ENCODE measurements around the gene DIDO1.
"Not testable (repeated sequence)": the region's sequence is repeated elsewhere in the genome, so short reads cannot be mapped to it uniquely, and the experiment has no call there.

The DIDO1 gene

DNA sequence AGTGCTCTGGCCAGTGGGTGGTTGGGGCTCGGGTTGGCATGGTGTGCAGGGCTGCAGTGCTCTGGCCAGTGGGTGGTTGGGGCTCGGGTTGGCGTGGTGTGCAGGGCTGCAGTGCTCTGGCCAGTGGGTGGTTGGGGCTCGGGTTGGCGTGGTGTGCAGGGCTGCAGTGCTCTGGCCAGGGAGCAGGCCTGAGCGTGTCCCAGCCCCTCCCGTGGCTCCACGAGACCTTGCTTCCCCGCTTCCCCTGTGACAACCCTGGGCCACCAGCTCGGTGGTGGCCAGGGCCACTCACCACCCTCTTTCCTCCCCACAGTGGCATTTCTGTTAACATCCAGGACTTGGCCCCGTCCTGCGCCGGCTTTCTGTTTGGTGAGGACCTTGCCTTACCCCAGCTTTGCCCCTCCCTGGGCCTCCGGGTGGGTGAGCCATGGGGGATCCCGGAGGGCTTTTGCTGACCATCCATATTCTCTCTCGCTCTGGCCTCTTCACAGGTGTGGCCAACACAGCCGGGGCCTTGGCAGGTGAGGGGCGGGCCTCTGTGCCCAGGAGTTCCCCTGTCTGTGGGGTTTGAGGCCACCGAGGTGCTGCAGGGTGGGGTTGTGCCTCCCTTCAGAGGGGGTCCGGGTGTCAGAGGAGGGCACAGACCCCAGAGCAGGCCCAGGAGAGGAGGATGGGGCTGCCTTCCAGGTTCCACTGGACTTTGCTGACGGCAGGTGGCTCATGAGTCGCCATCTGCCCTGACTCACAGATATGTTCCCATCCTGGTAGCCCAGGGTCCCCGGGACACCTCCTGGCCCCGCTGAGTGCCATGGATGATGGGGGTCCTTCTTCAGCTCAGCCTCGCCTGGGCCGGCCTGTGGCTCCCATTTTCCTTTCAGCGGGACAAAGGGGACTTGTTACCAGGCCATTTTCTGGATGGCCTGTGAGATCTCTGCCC, 40.2 kb upstream of the DIDO1 start:
- Mint-ChIP-seq H3K27ac (no peak overlapping the region), H3K4me1 (ENCODE audit: low read depth) (no peaks in the 10 kb centered on the region), H3K4me3 (no peak overlapping the region), H3K9me3 (no peaks in the 10 kb centered on the region), H3K27me3 (peaks cover 3% of the 10 kb centered on the region), H3K36me3 (ENCODE audit: low read depth) (peaks cover 15% of the 10 kb centered on the region)
- no peak for DNase-seq

DNA sequence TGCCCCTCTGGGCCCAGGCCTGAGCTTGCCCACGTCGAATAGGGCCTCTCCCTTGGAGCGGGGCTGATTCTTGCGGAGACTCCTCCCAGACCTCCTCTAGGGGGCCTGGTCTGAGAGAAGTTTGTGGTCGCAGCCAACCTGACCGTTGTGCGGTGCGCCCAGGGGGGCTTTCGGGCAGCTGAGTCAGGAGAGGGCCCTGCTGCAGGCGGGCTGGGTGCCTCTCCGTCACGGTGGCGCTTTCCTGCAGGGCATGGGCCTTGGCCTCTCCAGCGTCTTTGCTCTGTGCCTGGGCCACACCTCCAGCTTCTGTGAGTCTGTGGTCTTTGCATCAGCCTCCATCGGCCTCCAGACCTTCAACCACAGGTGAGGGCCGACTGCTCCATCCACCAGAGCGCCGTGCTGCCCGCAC, 39.1 kb upstream of the DIDO1 start:
- Mint-ChIP-seq H3K27ac (no peak overlapping the region), H3K4me1 (ENCODE audit: low read depth) (no peaks in the 10 kb centered on the region), H3K36me3 (ENCODE audit: low read depth) (peaks cover 15% of the 10 kb centered on the region), H3K27me3 (no peaks in the 10 kb centered on the region), H3K4me3 (no peak overlapping the region), H3K9me3 (no peaks in the 10 kb centered on the region)
- no peak for DNase-seq

DNA sequence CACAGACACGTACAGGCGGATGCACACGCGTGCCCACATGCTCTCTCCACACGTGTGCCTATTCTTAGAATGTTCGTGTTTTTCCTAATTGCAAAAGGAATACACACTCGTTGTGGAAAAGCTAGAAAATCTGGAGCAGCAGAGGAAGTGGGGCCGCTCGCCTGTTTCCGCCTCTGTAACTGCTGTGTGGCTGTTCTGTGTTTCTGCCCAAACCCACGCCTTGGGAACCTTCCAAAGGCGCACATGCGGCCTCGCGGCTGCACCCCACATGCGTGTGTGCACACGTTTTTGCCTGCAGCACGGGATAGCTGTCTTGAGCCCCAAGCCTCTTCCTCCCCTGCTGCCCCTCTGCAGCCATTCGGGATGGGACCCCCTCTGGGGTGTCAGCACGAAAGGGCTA, 38.4 kb upstream of the DIDO1 start:
- no peaks in the 10 kb centered on the region for H3K9me3 Mint-ChIP-seq
- DNase-seq, result no peak
- no peak overlapping the region for H3K4me3 Mint-ChIP-seq
- peaks cover 19% of the 10 kb centered on the region for H3K36me3 Mint-ChIP-seq (ENCODE audit: low read depth)
- no peaks in the 10 kb centered on the region for H3K27me3 Mint-ChIP-seq
- H3K27ac Mint-ChIP-seq, result no peak overlapping the region
- H3K4me1 Mint-ChIP-seq (ENCODE audit: low read depth), result peaks cover 3% of the 10 kb centered on the region

DNA sequence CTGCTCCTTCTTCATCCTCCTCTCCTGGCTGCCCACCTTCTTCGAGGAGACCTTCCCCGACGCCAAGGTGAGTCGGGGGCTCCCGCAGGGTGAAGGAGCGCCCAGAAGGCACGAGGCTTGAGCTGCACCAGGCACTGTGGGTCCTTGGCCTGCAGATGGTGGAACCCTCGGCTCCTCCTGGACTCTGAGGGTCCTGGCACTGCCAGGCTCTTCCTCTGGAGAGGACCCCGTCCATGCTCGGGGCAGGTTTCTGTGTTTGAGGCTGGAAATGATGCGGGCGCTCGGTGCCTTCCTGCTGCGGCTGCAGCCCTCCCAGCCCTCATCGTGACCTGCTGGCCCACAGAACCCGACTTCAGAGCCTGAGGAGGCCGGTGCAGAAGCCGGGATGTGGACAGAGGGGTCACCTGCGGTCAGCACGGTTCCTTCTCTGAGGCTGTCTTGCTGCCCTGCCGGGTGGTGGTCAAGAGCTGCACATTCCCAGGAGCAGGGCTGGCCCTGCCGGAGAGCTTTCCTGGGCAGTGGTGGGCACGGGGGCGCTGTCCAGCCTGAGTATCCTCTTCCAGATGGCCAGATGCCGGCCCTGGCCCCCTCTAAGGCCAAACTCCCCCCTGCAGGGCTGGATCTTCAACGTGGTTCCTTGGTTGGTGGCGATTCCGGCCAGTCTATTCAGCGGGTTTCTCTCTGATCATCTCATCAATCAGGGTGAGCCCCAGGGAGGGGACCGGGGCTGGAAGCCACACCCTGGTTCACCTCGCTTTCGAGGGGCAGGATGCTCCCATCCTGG, 37.5 kb upstream of the DIDO1 start:
- peaks cover 20% of the 10 kb centered on the region for H3K36me3 Mint-ChIP-seq (ENCODE audit: low read depth)
- no peak overlapping the region for H3K27ac Mint-ChIP-seq
- H3K4me1 Mint-ChIP-seq (ENCODE audit: low read depth), result peaks cover 4% of the 10 kb centered on the region
- DNase-seq, result no peak
- no peak overlapping the region for H3K4me3 Mint-ChIP-seq
- H3K9me3 Mint-ChIP-seq, result no peaks in the 10 kb centered on the region
- no peaks in the 10 kb centered on the region for H3K27me3 Mint-ChIP-seq

DNA sequence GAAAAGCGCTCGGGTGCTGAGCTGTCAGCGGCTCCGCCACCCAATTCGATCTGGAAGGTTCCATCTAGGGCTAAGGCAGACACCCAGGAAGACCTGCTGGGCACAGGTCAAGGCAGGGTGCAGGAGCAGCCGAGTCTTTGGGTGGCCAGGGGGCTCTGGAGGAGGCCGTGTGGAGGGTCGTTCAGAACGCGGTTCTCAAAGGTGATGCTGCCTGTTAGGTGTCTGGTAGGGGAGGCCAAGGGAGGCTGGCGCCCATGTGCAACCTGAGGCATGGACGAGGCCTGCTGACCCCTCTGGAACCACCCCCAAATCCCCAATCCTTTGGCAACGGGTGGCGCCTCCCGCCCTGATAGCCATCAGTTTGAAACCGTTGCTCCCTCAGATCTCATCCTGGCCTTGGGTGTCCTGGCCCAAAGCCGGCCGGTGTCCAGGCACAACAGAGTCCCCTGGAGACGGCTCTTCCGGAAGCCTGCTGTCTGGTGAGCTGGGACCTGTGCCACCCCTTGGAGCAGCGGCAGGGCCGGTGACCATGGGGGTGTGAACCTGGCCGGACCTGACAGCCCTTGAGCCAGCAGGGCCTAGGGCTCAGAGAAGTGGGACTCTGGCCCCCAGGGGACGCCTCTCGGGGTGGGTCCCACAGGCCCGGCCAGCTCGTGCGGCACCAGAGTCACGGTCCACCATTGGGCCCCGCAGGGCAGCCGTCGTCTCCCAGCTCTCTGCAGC, 36.7 kb upstream of the DIDO1 start:
- H3K4me1 Mint-ChIP-seq (ENCODE audit: low read depth), result peaks cover 4% of the 10 kb centered on the region
- no peak overlapping the region for H3K4me3 Mint-ChIP-seq
- no peaks in the 10 kb centered on the region for H3K27me3 Mint-ChIP-seq
- H3K9me3 Mint-ChIP-seq, result no peaks in the 10 kb centered on the region
- no peak for DNase-seq
- peaks cover 22% of the 10 kb centered on the region for H3K36me3 Mint-ChIP-seq (ENCODE audit: low read depth)
- no peak overlapping the region for H3K27ac Mint-ChIP-seq

DNA sequence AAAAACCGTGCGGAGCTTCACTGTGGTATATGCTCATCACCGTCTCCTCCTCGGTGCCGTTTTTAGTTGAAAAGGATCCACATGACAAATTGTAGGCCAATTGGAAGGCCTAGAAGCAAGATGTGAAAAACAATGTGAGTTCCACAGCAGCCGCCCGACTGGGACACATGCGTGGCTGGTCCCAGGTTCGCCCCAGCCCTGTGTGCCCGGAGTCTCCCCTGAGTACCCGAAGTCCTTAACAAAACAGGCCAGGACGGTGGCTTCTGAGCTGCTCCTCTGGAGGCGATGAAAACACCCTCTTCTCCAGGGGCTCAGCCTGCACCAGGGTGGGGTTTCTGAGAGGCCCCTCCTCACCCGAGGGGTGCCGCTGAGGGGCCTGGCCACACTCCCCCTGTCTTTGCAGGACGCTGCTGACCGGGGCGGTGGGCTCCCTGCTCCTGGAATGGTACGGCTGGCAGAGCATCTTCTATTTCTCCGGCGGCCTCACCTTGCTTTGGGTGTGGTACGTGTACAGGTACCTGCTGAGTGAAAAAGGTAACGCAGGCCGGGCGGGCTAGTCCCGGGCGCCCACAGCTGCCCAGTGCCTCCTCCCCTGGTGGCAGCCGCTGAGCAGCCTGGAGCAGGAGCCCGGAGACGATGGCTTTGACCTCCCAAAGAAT, 36.0 kb upstream of the DIDO1 start:
- Mint-ChIP-seq H3K9me3 (no peaks in the 10 kb centered on the region), H3K27ac (no peak overlapping the region), H3K27me3 (no peaks in the 10 kb centered on the region), H3K4me1 (ENCODE audit: low read depth) (peaks cover 4% of the 10 kb centered on the region), H3K4me3 (no peak overlapping the region), H3K36me3 (ENCODE audit: low read depth) (peaks cover 28% of the 10 kb centered on the region)
- no peak for DNase-seq

DNA sequence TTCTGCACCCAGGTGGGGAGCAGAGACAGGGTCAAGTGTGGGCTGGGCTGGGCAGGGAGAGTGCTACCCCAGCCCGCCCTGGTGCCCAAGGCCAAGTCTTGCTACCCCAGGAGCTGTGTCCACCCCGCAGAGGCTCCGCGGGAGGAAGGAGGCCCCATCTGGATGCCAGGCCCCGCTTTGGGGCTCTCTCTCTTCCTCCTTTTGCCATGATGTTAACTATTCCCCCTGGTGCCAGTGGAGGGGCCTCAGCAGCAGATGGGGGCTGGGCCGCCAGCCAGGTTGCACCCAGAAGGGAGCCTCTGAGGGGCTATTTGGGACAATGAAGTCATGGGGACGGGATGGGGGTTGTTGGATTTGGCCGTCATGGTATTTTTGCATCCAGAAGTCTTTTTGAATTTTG, 35.5 kb upstream of the DIDO1 start:
- Mint-ChIP-seq H3K27ac (no peak overlapping the region), H3K36me3 (ENCODE audit: low read depth) (peaks cover 30% of the 10 kb centered on the region), H3K9me3 (no peaks in the 10 kb centered on the region), H3K27me3 (no peaks in the 10 kb centered on the region), H3K4me1 (ENCODE audit: low read depth) (peaks cover 4% of the 10 kb centered on the region), H3K4me3 (no peak overlapping the region)
- DNase-seq, result no peak

DNA sequence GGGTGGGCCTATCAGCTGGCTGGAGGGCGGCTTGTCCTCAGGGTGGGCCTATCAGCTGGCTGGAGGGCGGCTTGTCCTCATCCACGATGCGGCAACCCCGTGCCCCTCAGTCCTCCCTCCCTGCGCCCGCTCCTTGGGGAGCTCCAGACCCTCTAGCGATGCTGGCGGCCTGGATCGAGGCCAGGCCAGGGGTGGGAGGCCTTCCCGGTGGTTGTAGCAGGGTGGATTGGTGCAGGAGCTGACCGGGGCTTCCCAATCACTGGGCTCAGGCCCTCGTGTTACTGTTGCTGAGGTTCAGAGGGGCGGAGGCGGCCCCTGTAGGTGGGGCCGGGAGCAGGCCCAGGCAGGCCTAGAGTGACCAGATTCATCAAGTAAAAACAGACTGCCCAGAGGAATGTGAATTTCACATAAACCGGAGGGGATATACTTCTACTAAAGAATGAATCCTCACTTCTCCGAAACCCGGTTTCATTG, 35.0 kb upstream of the DIDO1 start:
- H3K9me3 Mint-ChIP-seq, result no peaks in the 10 kb centered on the region
- peaks cover 35% of the 10 kb centered on the region for H3K36me3 Mint-ChIP-seq (ENCODE audit: low read depth)
- H3K4me1 Mint-ChIP-seq (ENCODE audit: low read depth), result peaks cover 4% of the 10 kb centered on the region
- no peak for DNase-seq
- no peak overlapping the region for H3K27ac Mint-ChIP-seq
- no peak overlapping the region for H3K4me3 Mint-ChIP-seq
- no peaks in the 10 kb centered on the region for H3K27me3 Mint-ChIP-seq

DNA sequence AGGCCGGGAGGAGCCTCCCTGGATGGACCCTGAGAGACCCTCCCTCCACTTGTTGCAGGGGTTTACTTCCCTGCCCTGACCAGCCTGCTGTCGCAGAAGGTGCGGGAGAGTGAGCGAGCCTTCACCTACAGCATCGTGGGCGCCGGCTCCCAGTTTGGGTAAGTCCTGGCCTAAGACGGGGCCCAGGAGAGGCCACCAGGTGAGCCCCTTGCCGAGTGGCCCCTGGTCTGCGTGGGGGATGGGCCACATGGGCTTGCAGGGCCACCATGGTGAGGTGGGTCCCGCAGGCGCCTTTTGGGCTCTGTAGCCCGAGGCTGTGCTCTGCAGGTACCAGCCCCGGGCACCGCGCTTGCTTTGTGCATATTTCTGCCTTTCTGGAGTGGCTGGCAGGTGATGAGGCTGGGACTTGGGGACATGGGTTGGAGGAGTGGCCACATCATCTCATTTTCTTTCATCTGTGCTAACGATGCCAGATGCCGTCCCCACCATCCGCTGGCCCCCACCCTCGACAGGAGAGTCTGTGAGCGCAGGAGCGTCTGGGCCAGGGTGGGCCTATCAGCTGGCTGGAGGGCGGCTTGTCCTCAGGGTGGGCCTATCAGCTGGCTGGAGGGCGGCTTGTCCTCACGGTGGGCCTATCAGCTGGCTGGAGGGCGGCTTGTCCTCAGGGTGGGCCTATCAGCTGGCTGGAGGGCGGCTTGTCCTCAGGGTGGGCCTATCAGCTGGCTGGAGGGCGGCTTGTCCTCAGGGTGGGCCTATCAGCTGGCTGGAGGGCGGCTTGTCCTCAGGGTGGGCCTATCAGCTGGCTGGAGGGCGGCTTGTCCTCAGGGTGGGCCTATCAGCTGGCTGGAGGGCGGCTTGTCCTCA, 34.4 kb upstream of the DIDO1 start:
- not testable (repeated sequence) for H3K4me1 Mint-ChIP-seq (ENCODE audit: low read depth); DNase-seq; H3K27me3 Mint-ChIP-seq; H3K4me3 Mint-ChIP-seq; H3K9me3 Mint-ChIP-seq; H3K27ac Mint-ChIP-seq
- peaks cover 39% of the 10 kb centered on the region for H3K36me3 Mint-ChIP-seq (ENCODE audit: low read depth)

DNA sequence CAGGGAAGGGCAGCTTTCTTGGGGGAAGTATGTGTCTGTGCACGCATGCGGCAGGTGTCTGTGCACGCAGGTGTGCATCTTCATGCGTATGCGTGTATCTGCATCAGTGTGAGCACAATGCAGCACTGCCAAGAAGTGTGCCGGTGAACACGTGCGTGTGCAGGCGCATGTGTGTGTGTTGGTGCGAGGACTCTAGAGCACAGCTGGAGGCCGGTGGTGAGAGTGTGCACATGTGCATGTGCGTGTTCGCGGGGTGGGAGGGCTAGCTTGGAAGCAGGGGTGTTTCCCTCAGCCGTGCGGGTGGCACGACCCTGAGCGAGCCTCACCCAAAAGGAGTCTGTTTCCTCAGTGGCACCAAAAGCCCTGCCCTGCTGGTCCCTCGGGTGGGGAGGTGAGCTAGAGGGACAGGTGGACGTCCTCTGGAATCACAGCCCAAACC, 33.7 kb upstream of the DIDO1 start:
- H3K27ac Mint-ChIP-seq, result no peak overlapping the region
- DNase-seq, result no peak
- peaks cover 4% of the 10 kb centered on the region for H3K4me1 Mint-ChIP-seq (ENCODE audit: low read depth)
- H3K36me3 Mint-ChIP-seq (ENCODE audit: low read depth), result peaks cover 38% of the 10 kb centered on the region
- no peak overlapping the region for H3K4me3 Mint-ChIP-seq
- H3K9me3 Mint-ChIP-seq, result no peaks in the 10 kb centered on the region
- H3K27me3 Mint-ChIP-seq, result no peaks in the 10 kb centered on the region

DNA sequence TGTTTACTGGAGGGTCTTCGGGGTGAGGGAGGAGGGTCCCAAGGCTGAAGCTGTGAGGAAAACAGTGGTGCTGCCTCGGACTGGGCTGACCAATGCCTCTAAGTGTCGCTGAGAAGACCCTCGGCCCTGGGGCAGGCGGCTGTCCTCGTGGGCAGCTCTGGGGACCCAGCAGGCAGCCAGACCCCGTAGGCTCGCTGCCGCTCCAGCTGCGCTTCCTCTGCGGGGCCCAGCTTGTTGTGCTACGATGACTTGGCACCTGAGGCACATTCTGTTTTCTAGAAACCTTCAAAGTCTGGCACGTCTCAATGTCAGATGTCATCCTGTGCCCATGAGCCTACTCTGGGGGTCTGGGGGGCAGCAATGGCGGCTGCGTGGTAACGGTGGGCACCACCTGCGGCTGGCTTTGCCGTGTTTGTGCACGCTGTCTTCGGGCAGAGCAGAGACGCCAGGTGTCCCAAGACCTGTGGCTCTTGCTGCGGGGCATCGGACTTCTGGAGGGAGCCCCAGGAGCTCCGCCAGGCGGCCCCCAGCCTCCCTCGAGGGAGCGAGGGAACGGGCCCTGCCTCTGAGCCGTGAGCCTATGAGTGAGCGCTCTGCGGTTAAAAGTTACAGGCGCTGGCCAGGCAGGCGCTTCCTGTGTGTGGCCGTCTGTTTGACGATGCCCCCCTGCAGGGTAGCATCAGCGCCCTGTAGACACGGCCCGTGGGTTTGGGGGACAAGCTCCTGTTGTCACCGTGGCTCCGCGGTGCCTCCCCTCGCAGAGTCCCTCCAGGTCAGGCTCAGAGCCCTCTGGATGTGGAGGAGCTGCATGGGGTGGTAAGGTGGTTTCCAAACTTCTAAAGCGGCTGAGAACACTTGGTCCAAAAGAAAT, 33.0 kb upstream of the DIDO1 start:
- H3K9me3 Mint-ChIP-seq, result no peaks in the 10 kb centered on the region
- H3K4me3 Mint-ChIP-seq, result no peak overlapping the region
- no peak overlapping the region for H3K27ac Mint-ChIP-seq
- peaks cover 35% of the 10 kb centered on the region for H3K36me3 Mint-ChIP-seq (ENCODE audit: low read depth)
- DNase-seq, result no peak
- no peaks in the 10 kb centered on the region for H3K27me3 Mint-ChIP-seq
- peaks cover 10% of the 10 kb centered on the region for H3K4me1 Mint-ChIP-seq (ENCODE audit: low read depth)

DNA sequence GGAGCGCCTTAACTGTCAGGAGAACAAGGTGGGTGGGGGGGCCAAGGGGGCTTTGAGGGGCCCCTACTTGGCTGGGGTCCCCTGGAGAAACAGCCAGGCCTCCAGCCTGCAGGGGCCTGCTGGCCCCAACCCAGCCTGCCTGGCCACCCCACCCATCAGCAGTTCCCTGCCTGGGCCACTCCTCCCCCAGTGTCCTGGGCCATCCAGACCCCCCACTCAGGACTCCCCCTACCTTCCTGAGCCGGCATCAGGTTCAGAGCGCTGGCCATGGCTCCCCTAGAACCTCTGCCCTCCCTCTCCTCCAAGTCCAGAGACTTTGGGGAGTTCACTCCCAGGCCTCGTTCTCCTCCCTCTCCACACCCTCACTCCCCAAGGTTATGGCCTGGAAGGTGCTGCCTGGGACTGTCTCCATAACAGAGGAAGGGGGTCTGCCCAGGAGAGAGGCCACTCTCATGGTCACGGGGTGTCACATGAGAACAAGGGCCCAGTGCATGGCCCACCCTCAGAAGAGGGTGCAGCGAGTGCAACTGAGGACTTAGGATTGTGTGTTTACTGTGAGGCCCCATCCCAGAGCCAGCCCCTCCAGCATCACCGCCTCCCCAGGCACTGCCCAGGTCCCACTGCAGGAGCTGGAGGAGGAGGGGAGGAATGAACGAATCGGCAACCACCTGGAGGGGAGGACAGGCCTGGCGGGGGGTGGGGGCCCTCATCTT, 32.2 kb upstream of the DIDO1 start:
- Mint-ChIP-seq H3K36me3 (ENCODE audit: low read depth) (peaks cover 30% of the 10 kb centered on the region), H3K27ac (no peak overlapping the region), H3K27me3 (no peaks in the 10 kb centered on the region), H3K4me3 (no peak overlapping the region), H3K4me1 (ENCODE audit: low read depth) (peaks cover 17% of the 10 kb centered on the region), H3K9me3 (no peaks in the 10 kb centered on the region)
- no peak for DNase-seq
